H9 (cell line): Measurements from ENCODE around the gene CMTM7. TPM values are rescaled to one million over a fixed set of nuclear protein-coding genes. Genes with fewer than 3 reads are reported as not detected.
A peak's percentile ranks its signal among the peaks of the same experiment; 100 is the strongest.

Source experiments
- DNase-seq: peaks from one replicate; pipeline ENCODE4 v3.0.0-alpha.2; 2017
- H2AFZ ChIP-seq: one replicate; pipeline ENCODE4 v1.6.1; 2013; ENCODE audit warnings: mild to moderate bottlenecking, low read length, control low read depth, moderate library complexity
- H2AK5ac ChIP-seq: 2 replicates; pipeline ENCODE4 v1.6.1; 2013; ENCODE audit warnings: low read length, control low read depth, mixed read lengths; ENCODE audit not compliant: insufficient read length
- H2BK120ac ChIP-seq: one replicate; pipeline ENCODE4 v1.6.1; 2013; ENCODE audit warnings: low read depth, mild to moderate bottlenecking, low read length, control low read depth, inconsistent platforms; ENCODE audit not compliant: poor library complexity, severe bottlenecking
- H2BK12ac ChIP-seq: 2 replicates; pipeline ENCODE4 v1.6.1; 2013; ENCODE audit warnings: low read length, control low read depth, mixed read lengths, low read depth; ENCODE audit not compliant: insufficient read length
- H2BK15ac ChIP-seq: 2 replicates; pipeline ENCODE4 v1.6.1; 2013; ENCODE audit warnings: low read depth, low read length, control low read depth
- H2BK20ac ChIP-seq: one replicate; pipeline ENCODE4 v1.6.1; 2013; ENCODE audit warnings: low read depth, mild to moderate bottlenecking, low read length, control low read depth, inconsistent platforms; ENCODE audit not compliant: poor library complexity, severe bottlenecking
- H2BK5ac ChIP-seq: 2 replicates; pipeline ENCODE4 v1.6.1; 2013; ENCODE audit warnings: low read length, control low read depth, mixed read lengths; ENCODE audit not compliant: insufficient read length
- H3K14ac ChIP-seq: 2 replicates; pipeline ENCODE4 v1.6.1; 2013; ENCODE audit warnings: low read length, control low read depth; ENCODE audit not compliant: insufficient read depth
- H3K18ac ChIP-seq: 2 replicates; pipeline ENCODE4 v1.6.1; 2013; ENCODE audit warnings: low read depth, mild to moderate bottlenecking, mixed read lengths, low read length, control low read depth; ENCODE audit not compliant: insufficient read length
- H3K23ac ChIP-seq: 2 replicates; pipeline ENCODE4 v1.6.1; 2013; ENCODE audit warnings: low read length, control low read depth, mixed read lengths, low read depth; ENCODE audit not compliant: insufficient read length
- H3K23me2 ChIP-seq: 2 replicates; pipeline ENCODE4 v1.6.1; 2013; ENCODE audit warnings: low read depth, mild to moderate bottlenecking, mixed read lengths, low read length, control low read depth; ENCODE audit not compliant: insufficient read length, poor library complexity, severe bottlenecking
- H3K27ac ChIP-seq: 2 replicates; pipeline ENCODE4 v1.5.1; 2013; ENCODE audit warnings: low read length, control low read depth, mixed read lengths, low read depth; ENCODE audit not compliant: insufficient read length
- H3K27me3 ChIP-seq: 2 replicates; pipeline ENCODE4 v1.6.1; 2013; ENCODE audit warnings: low read length, control low read depth, inconsistent platforms; ENCODE audit not compliant: insufficient read depth
- H3K4ac ChIP-seq: 2 replicates; pipeline ENCODE4 v1.6.1; 2013; ENCODE audit warnings: low read depth, mild to moderate bottlenecking, control low read depth, inconsistent platforms, low read length, moderate library complexity
- H3K4me1 ChIP-seq: 2 replicates; pipeline ENCODE4 v1.6.1; 2013; ENCODE audit warnings: low read length, control low read depth, inconsistent platforms; ENCODE audit not compliant: insufficient read depth
- H3K4me2 ChIP-seq: 2 replicates; pipeline ENCODE4 v1.6.1; 2013; ENCODE audit warnings: low read length, control low read depth, mixed read lengths; ENCODE audit not compliant: insufficient read length, insufficient read depth
- H3K56ac ChIP-seq: 2 replicates; pipeline ENCODE4 v1.6.1; 2013; ENCODE audit warnings: low read depth, mild to moderate bottlenecking, mixed read lengths, low read length, control low read depth; ENCODE audit not compliant: insufficient read length
- H3K79me1 ChIP-seq: 2 replicates; pipeline ENCODE4 v1.6.1; 2013; ENCODE audit warnings: low read depth, mild to moderate bottlenecking, moderate library complexity, low read length, control low read depth, inconsistent platforms; ENCODE audit not compliant: insufficient read depth, poor library complexity, severe bottlenecking
- H3K79me2 ChIP-seq: 2 replicates; pipeline ENCODE4 v1.6.1; 2013; ENCODE audit warnings: low read length, control low read depth, inconsistent platforms; ENCODE audit not compliant: insufficient read depth
- H3K9ac ChIP-seq: 2 replicates; pipeline ENCODE4 v1.6.1; 2013; ENCODE audit warnings: low read length, control low read depth, mixed read lengths; ENCODE audit not compliant: insufficient read length; ENCODE audit errors: extremely low read depth
- H3K9me3 ChIP-seq: one replicate; pipeline ENCODE4 v1.6.1; 2013; ENCODE audit warnings: low read depth, low read length, inconsistent platforms; ENCODE audit not compliant: control insufficient read depth
- H3T11ph ChIP-seq: one replicate; pipeline ENCODE4 v1.6.1; 2013; ENCODE audit warnings: mild to moderate bottlenecking, low read length, control low read depth, inconsistent platforms
- H4K20me1 ChIP-seq: one replicate; pipeline ENCODE4 v1.6.1; 2013; ENCODE audit not compliant: control insufficient read depth, insufficient read length, insufficient read depth
- H4K5ac ChIP-seq: 2 replicates; pipeline ENCODE4 v1.6.1; 2013; ENCODE audit warnings: low read depth, mild to moderate bottlenecking, mixed read lengths, low read length, control low read depth; ENCODE audit not compliant: insufficient read length
- H4K8ac ChIP-seq: replicated peaks from 2 replicates; pipeline ENCODE4 v1.6.1; 2013; ENCODE audit warnings: low read length, control low read depth, mixed read lengths, low read depth; ENCODE audit not compliant: insufficient read length
- H4K91ac ChIP-seq: 2 replicates; pipeline ENCODE4 v1.6.1; 2013; ENCODE audit warnings: low read depth, mild to moderate bottlenecking, moderate library complexity, mixed read lengths, low read length, control low read depth; ENCODE audit not compliant: insufficient read length
- H3K27ac Mint-ChIP-seq, 3 experiments: 2 replicates in 2 of 3; 3 replicates in 1 of 3; pipeline ENCODE4 v1.8.0; 2020 to 2021; ENCODE audit warnings: mixed read lengths in 3 of 3, mild to moderate bottlenecking in 1 of 3, moderate library complexity in 1 of 3
- H3K27me3 Mint-ChIP-seq: 2 replicates; pipeline ENCODE4 v1.8.0; 2021; ENCODE audit warnings: low read depth, mild to moderate bottlenecking, moderate library complexity, mixed read lengths
- H3K36me3 Mint-ChIP-seq, 3 experiments: 2 replicates in 2 of 3; 3 replicates in 1 of 3; pipeline ENCODE4 v1.8.0; 2020 to 2021; ENCODE audit warnings: low read depth in 3 of 3, mixed read lengths in 3 of 3; ENCODE audit not compliant: insufficient read depth in 1 of 3
- H3K4me1 Mint-ChIP-seq, 2 experiments: 2 replicates each; pipeline ENCODE4 v1.8.0; 2020; ENCODE audit warnings: mixed read lengths in 2 of 2
- H3K4me3 Mint-ChIP-seq, 2 experiments: 2 replicates in 1 of 2; 3 replicates in 1 of 2; pipeline ENCODE4 v1.8.0; 2020 to 2021; ENCODE audit warnings: mild to moderate bottlenecking in 2 of 2, mixed read lengths in 2 of 2, moderate library complexity in 1 of 2
- H3K9me3 Mint-ChIP-seq, 2 experiments: 2 replicates in 1 of 2; 3 replicates in 1 of 2; pipeline ENCODE4 v1.8.0; 2020; ENCODE audit warnings: mild to moderate bottlenecking in 2 of 2, mixed read lengths in 2 of 2, moderate library complexity in 1 of 2
- CTCF ChIP-seq: fragments of 200-600 bp; sonication (generic); conservative IDR thresholded peaks from 3 replicates; pipeline ENCODE4 v1.8.0; 2021; ENCODE audit warnings: antibody characterized with exemption, mild to moderate bottlenecking
- WGBS: extraction: QIAGEN DNeasy Blood & Tissue Kit; methylation state at CpG from one replicate; pipeline ENCODE4 v1.1.7; 2013; ENCODE audit warnings: missing lambda C conversion rate, low lambda C conversion rate, mixed read lengths; ENCODE audit not compliant: insufficient read length; ENCODE audit errors: extremely low coverage; 5-methylcytosine and 5-hydroxymethylcytosine counted together
- total RNA-seq: library from RNA; stranded (reverse); gene quantifications from 2 replicates; pipeline ENCODE4 v1.2.1, GENCODE V29; 2021

Gene CMTM7
- total RNA-seq, 1 experiment from 2014 or later = 23.9 TPM

- H2BK5ac ChIP-seq = no peak overlapping the region
- no peak overlapping the region for H4K5ac ChIP-seq
- no peaks in the 10 kb centered on the region for H3K79me1 ChIP-seq
- no peaks in the 10 kb centered on the region for H3K27me3 ChIP-seq
- no peak overlapping the region for H3K9ac ChIP-seq
- no peaks in the 10 kb centered on the region for H3K9me3 ChIP-seq
- H3K27me3 Mint-ChIP-seq = no peaks in the 10 kb centered on the region; the same call in 1 of the 2 replicates
- no peak overlapping the region for H4K8ac ChIP-seq
- H3K23ac ChIP-seq = no peak overlapping the region
- H3K4me1 Mint-ChIP-seq = peaks cover 28 to 32% of the 10 kb centered on the region in 2 experiments
- no peak overlapping the region for H2AFZ ChIP-seq
- H3K36me3 Mint-ChIP-seq = peaks cover 13 to 19% (median 13%) of the 10 kb centered on the region in 3 experiments
- H2BK20ac ChIP-seq = no peak overlapping the region
- H3K27ac ChIP-seq = no peak overlapping the region
- H2BK120ac ChIP-seq = no peak overlapping the region
- no peak overlapping the region for H2AK5ac ChIP-seq
- H3K56ac ChIP-seq = no peak overlapping the region
- no peaks in the 10 kb centered on the region for H3K79me2 ChIP-seq
- WGBS = no CpG with 5 or more reads among the region's 2 CpGs
- no peak overlapping the region for H3K4ac ChIP-seq
- no peaks in the 10 kb centered on the region for H4K20me1 ChIP-seq
- H3K18ac ChIP-seq = no peak overlapping the region
- peaks cover 5% of the 10 kb centered on the region; the same call in 1 of the 2 replicates for H3K4me1 ChIP-seq
- H3K9me3 Mint-ChIP-seq = peaks cover 15 to 16% of the 10 kb centered on the region in 2 experiments
- TF ChIP-seq CTCF = no peak
- no peak overlapping the region for H2BK15ac ChIP-seq
- H3T11ph ChIP-seq = no peak overlapping the region
- H3K4me3 Mint-ChIP-seq = no peak overlapping the region
- no peak for DNase-seq
- H2BK12ac ChIP-seq = no peak overlapping the region
- H3K14ac ChIP-seq = no peak overlapping the region
- no peak overlapping the region for H3K4me2 ChIP-seq
- H3K23me2 ChIP-seq = no peaks in the 10 kb centered on the region
- H3K27ac Mint-ChIP-seq = peak overlapping the region in 1 of 3 experiments; percentile 55; a peak in 1 of 7 replicates
- no peak overlapping the region for H4K91ac ChIP-seq
Observed at GRCh38 chr3:32422943-32423342, 31.3 kb downstream of the CMTM7 start.
